Loucy (cell line): ENCODE measurements around the gene NPRL2.

Experiments used
- H2AFZ ChIP-seq: fragments of 200-600 bp; sonication (generic); 2 replicates; pipeline ENCODE4 v1.6.0; 2016; ENCODE audit warnings: antibody characterized with exemption, mild to moderate bottlenecking, low read length, moderate library complexity
- H3F3A ChIP-seq: fragments of 200-600 bp; 2 replicates; pipeline ENCODE4 v1.6.0; 2016; ENCODE audit warnings: antibody characterized with exemption, low read depth, mild to moderate bottlenecking
- H3K27me3 ChIP-seq: fragments of 200-600 bp; sonication (generic); 2 replicates; pipeline ENCODE4 v1.6.1; 2014; ENCODE audit warnings: low read length, mild to moderate bottlenecking; ENCODE audit not compliant: insufficient read depth, poor library complexity, severe bottlenecking
- H3K36me3 ChIP-seq: fragments of 200-600 bp; sonication (generic); 2 replicates; pipeline ENCODE4 v1.6.1; 2016; ENCODE audit warnings: low read length; ENCODE audit not compliant: insufficient read depth
- H3K4me1 ChIP-seq: fragments of 200-600 bp; sonication (generic); 2 replicates; pipeline ENCODE4 v1.5.1; 2014; ENCODE audit warnings: low read length, mild to moderate bottlenecking; ENCODE audit not compliant: insufficient read depth, poor library complexity, severe bottlenecking
- H3K4me2 ChIP-seq: fragments of 200-600 bp; sonication (generic); 2 replicates; pipeline ENCODE4 v1.6.0; 2014; ENCODE audit warnings: antibody characterized with exemption, low read length, low read depth, mild to moderate bottlenecking; ENCODE audit not compliant: poor library complexity, severe bottlenecking
- H3K4me3 ChIP-seq: fragments of 200-600 bp; sonication (generic); 2 replicates; pipeline ENCODE4 v1.5.1; 2014; ENCODE audit warnings: low read length, mild to moderate bottlenecking, mixed read lengths; ENCODE audit not compliant: poor library complexity, severe bottlenecking
- H3K79me2 ChIP-seq: fragments of 200-600 bp; sonication (generic); 2 replicates; pipeline ENCODE4 v1.6.1; 2014; ENCODE audit warnings: low read length; ENCODE audit not compliant: insufficient read depth
- H3K9ac ChIP-seq: fragments of 200-600 bp; sonication (generic); 2 replicates; pipeline ENCODE4 v1.6.0; 2014; ENCODE audit warnings: mild to moderate bottlenecking, low read depth, low read length, moderate library complexity; ENCODE audit not compliant: poor library complexity, severe bottlenecking
- H3K9me2 ChIP-seq: fragments of 200-600 bp; sonication (generic); replicated peaks from 2 replicates; pipeline ENCODE4 v1.6.1; 2016; ENCODE audit warnings: low read depth, low read length, mixed read lengths
- H3K9me3 ChIP-seq: fragments of 200-600 bp; sonication (generic); 2 replicates; pipeline ENCODE4 v1.6.1; 2014; ENCODE audit warnings: mild to moderate bottlenecking, antibody characterized with exemption, low read length, low read depth; ENCODE audit not compliant: insufficient read depth
- H4K20me1 ChIP-seq: fragments of 200-600 bp; sonication (generic); 2 replicates; pipeline ENCODE4 v1.6.0; 2014; ENCODE audit warnings: antibody characterized with exemption, low read length, mild to moderate bottlenecking; ENCODE audit not compliant: insufficient read depth, poor library complexity, severe bottlenecking
- CTCF ChIP-seq: fragments of 200-600 bp; sonication (generic); conservative IDR thresholded peaks from 2 replicates; pipeline ENCODE4 v1.5.1; 2014; ENCODE audit warnings: mild to moderate bottlenecking, antibody characterized with exemption, low read length
- EZH2phosphoT487 ChIP-seq: fragments of 200-600 bp; IDR thresholded peaks from 2 replicates; pipeline ENCODE4 v1.6.1; 2018; ENCODE audit warnings: antibody characterized with exemption, mild to moderate bottlenecking, moderate library complexity, borderline replicate concordance

NPRL2 gene

DNA sequence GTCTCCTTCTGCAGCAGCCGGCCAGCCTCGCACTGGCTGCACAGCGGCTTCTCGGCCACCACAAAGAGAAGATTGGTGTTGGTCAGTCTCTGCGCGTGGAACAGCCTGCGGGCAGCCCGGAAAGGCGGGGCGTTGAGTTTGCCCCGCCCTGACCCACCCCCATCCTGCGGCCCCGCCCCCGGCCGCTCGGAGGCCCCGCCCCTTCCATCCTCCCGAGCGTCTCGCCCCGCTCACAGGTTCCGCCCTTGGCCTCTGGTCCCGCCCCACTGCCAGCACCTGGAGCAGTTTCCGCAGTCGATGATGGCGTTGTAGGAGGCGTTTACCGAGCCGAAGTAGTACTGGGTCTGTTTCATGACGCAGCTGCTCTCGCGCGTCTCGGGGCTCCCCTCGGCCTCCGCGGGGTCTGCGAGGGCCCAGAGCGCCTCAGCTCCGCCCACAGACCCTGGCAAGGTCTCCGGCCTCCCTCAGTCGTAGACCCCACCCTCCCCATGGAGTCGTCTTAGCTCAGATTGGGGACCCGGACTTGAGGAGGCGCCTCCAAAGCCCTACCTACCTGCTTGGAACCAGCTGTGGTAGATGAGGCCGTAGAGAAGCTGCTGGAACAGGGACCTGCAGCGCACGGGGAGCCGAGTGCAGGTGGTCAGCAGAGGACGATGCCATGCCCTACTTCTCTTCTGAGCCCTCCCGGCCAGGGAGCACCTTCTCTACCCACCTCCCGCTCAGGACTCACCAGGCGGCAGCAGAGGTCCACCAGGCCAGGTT is 14.7 kb upstream of the NPRL2 start:
- Histone ChIP-seq H3K4me2 (peak overlapping the region; percentile 49), H3K36me3 (no peaks in the 10 kb centered on the region), H3K4me1 (no peaks in the 10 kb centered on the region), H3K27me3 (no peaks in the 10 kb centered on the region), H3K4me3 (peak overlapping the region; percentile 65), H4K20me1 (no peaks in the 10 kb centered on the region), H3F3A (no peaks in the 10 kb centered on the region), H3K9me3 (no peaks in the 10 kb centered on the region), H3K79me2 (no peaks in the 10 kb centered on the region), H3K9ac (no peak overlapping the region), H2AFZ (peak overlapping the region; percentile 32; the same call in 1 of the 2 replicates), H3K9me2 (no peaks in the 10 kb centered on the region)
- TF ChIP-seq EZH2phosphoT487 (no peak), CTCF (no peak)

- no peaks in the 10 kb centered on the region for H3K9me2 ChIP-seq
- TF ChIP-seq EZH2phosphoT487 (no peak), CTCF (no peak)
- H3K9ac ChIP-seq: no peak overlapping the region
- H4K20me1 ChIP-seq: no peaks in the 10 kb centered on the region
- H3F3A ChIP-seq: no peaks in the 10 kb centered on the region
- H3K79me2 ChIP-seq: no peaks in the 10 kb centered on the region
- H3K27me3 ChIP-seq: no peaks in the 10 kb centered on the region
- no peaks in the 10 kb centered on the region for H3K9me3 ChIP-seq
- H3K4me1 ChIP-seq: peaks cover 3% of the 10 kb centered on the region
- no peaks in the 10 kb centered on the region for H3K36me3 ChIP-seq
- H3K4me3 ChIP-seq: no peak overlapping the region
- H3K4me2 ChIP-seq: no peak overlapping the region
- H2AFZ ChIP-seq: no peak overlapping the region
These were observed 14.1 kb upstream of the NPRL2 start for GRCh38 chr3:50364573-50365079.

DNA sequence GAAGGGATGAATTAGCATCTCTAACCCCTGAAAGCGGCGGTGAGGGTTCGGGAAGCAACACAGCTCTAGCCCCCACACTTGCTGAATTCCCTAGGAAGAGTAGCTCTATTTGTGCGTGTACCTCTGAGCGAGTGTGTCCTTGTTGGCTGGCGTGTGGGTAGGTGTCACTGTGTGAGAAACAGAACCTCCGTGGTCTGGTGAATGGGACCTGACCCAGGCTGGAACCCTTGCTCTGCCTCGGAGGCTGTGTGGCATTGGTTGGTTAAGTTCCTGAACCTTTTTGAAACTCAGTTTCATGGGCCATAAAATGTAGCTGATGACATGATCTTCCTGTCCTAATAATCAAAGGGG is 9.2 kb upstream of the NPRL2 start:
- H2AFZ ChIP-seq: peak overlapping the region; percentile 73
- H3K4me3 ChIP-seq: peak overlapping the region; percentile 78
- H3K4me2 ChIP-seq: peak overlapping the region; percentile 55
- peaks cover 34% of the 10 kb centered on the region for H3K4me1 ChIP-seq
- H3K36me3 ChIP-seq: peaks cover 4% of the 10 kb centered on the region; the same call in 1 of the 2 replicates
- no peaks in the 10 kb centered on the region for H3K9me2 ChIP-seq
- peaks cover 37% of the 10 kb centered on the region for H4K20me1 ChIP-seq
- no peaks in the 10 kb centered on the region for H3F3A ChIP-seq
- H3K9ac ChIP-seq: no peak overlapping the region
- no peaks in the 10 kb centered on the region for H3K9me3 ChIP-seq
- TF ChIP-seq EZH2phosphoT487 (no peak), CTCF (no peak)
- no peaks in the 10 kb centered on the region for H3K27me3 ChIP-seq
- peaks cover 45% of the 10 kb centered on the region for H3K79me2 ChIP-seq
